ENCODE results near the gene ISG20L2.
A peak's percentile ranks its signal among the peaks of the same experiment; 100 is the strongest.

The ISG20L2 gene

DNA sequence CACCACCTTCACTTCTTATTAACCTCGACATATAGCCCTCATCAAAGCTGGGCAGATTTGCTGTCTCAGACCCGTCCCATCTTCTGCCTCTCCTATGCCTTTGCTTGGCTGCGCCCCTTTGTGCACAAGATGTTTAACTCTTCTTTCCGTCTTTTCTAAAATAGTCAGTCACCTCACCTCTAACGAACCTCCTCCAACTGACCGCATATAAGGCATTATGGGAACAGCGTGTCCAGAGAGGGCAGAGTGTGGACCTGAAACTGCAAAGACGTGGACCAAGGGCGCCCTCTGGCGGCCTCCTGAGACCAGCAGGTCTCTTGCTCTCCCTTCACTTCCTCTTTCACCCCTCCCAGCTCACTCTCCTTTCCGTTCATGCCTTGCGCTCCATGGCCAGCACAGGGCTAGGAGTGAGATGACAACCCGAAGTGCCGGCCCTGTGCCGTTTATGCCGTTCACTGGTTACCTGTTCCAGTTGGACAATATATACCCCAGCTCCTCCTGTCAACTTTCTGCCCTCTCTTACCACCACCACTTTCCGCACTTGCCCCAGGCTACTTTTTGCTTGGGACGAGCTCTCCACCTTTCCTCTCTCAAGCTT lies 2.8 kb downstream of the ISG20L2 start:
- H3K36me3 ChIP-seq (ENCODE audit: control insufficient read depth, insufficient read depth, low read length): peaks cover 34% of the 10 kb centered on the region
- peaks cover 37% of the 10 kb centered on the region for H3K4me1 ChIP-seq (ENCODE audit: control insufficient read depth, insufficient read depth, low read length, poor library complexity, severe bottlenecking)
- H3K9me3 ChIP-seq (ENCODE audit: control insufficient read depth, low read length): no peaks in the 10 kb centered on the region
- H3K27ac ChIP-seq (ENCODE audit: insufficient read depth, low read length, poor library complexity, severe bottlenecking): no peak overlapping the region
- H3K27me3 ChIP-seq (replicated peaks; ENCODE audit: control insufficient read depth, insufficient read depth, low read length, poor library complexity, severe bottlenecking): no peaks in the 10 kb centered on the region
- peak; percentile 54 to 75 (median 60) for DNase-seq
- H3K4me3 ChIP-seq (ENCODE audit: insufficient read depth, low read depth, low read length, poor library complexity, severe bottlenecking): peak overlapping the region; percentile 90

DNA sequence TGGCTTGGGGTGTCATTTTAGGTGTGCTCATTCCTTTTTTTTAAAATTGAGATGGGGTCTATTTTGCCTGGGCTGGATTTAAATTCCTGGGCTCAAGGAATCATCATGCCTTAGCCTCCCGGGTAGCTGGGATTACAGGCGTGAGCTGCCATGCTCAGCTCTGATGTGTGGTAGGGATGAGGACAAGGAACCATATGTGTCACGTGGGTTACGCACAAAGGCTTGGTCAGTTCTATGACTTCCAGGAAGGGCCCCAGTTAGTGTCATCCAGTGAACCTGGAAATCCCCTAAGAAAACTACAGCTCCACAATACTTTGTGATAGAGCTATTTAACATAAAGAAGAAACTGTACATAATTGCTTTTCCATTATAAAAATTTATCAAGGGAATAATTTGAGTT lies 7.0 kb downstream of the ISG20L2 start:
- peaks cover 43% of the 10 kb centered on the region for H3K36me3 ChIP-seq (ENCODE audit: control insufficient read depth, insufficient read depth, low read length)
- no peaks in the 10 kb centered on the region for H3K27me3 ChIP-seq (replicated peaks; ENCODE audit: control insufficient read depth, insufficient read depth, low read length, poor library complexity, severe bottlenecking)
- H3K4me1 ChIP-seq (ENCODE audit: control insufficient read depth, insufficient read depth, low read length, poor library complexity, severe bottlenecking): peaks cover 20% of the 10 kb centered on the region
- no peak overlapping the region for H3K4me3 ChIP-seq (ENCODE audit: insufficient read depth, low read depth, low read length, poor library complexity, severe bottlenecking)
- DNase-seq: no peak
- peak overlapping the region; percentile 22 for H3K27ac ChIP-seq (ENCODE audit: insufficient read depth, low read length, poor library complexity, severe bottlenecking)
- H3K9me3 ChIP-seq (ENCODE audit: control insufficient read depth, low read length): no peaks in the 10 kb centered on the region

DNA sequence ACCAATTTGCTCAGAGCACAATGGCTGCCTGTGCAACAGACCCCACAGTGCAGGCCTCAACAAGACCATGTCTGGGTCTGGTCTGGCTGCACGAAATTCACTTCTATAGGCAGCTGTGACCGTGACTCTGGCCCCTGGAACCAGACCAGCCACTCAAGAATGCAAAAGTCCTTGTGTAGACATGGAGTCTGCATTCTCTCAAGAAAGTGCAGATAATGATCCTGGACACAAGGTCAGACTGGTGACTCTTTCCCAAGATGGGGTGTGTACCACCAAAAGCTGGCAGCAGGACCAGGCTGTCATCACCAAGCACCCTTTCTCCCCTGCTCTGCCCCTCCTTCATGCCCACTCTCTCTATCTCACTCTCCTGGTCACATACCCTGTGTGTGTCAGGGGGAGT lies 7.4 kb downstream of the ISG20L2 start:
- Histone ChIP-seq H3K27ac (ENCODE audit: insufficient read depth, low read length, poor library complexity, severe bottlenecking) (peak overlapping the region; percentile 22), H3K4me3 (ENCODE audit: insufficient read depth, low read depth, low read length, poor library complexity, severe bottlenecking) (no peak overlapping the region), H3K4me1 (ENCODE audit: control insufficient read depth, insufficient read depth, low read length, poor library complexity, severe bottlenecking) (peaks cover 16% of the 10 kb centered on the region), H3K27me3 (replicated peaks; ENCODE audit: control insufficient read depth, insufficient read depth, low read length, poor library complexity, severe bottlenecking) (no peaks in the 10 kb centered on the region), H3K36me3 (ENCODE audit: control insufficient read depth, insufficient read depth, low read length) (peaks cover 43% of the 10 kb centered on the region), H3K9me3 (ENCODE audit: control insufficient read depth, low read length) (no peaks in the 10 kb centered on the region)
- no peak for DNase-seq

DNA sequence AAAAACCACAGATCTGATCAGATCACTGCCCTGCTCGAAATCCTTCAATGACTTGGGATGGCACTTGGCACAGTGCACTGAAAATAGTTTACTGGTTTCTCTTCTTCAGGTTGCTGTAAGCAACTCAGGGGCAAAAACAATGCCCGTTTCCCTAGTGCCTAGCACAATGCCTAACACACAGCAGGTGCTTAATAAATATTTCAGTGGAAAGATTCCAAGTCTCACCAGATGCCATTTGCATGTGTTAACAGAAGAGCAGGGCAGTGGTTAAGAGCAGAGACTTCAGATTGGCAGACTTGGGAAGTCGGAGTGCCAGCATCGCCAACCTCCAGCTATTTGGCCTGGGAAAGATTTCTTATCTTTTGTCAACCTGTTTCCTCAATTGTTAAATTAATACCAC lies 11.2 kb downstream of the ISG20L2 start:
- Histone ChIP-seq H3K27ac (ENCODE audit: insufficient read depth, low read length, poor library complexity, severe bottlenecking) (no peak overlapping the region), H3K36me3 (ENCODE audit: control insufficient read depth, insufficient read depth, low read length) (peaks cover 21% of the 10 kb centered on the region), H3K4me1 (ENCODE audit: control insufficient read depth, insufficient read depth, low read length, poor library complexity, severe bottlenecking) (no peaks in the 10 kb centered on the region), H3K4me3 (ENCODE audit: insufficient read depth, low read depth, low read length, poor library complexity, severe bottlenecking) (no peak overlapping the region), H3K27me3 (replicated peaks; ENCODE audit: control insufficient read depth, insufficient read depth, low read length, poor library complexity, severe bottlenecking) (no peaks in the 10 kb centered on the region), H3K9me3 (ENCODE audit: control insufficient read depth, low read length) (no peaks in the 10 kb centered on the region)
- DNase-seq: no peak

GRCh38 chr1:156714830-156715229 lies 13.7 kb downstream of the ISG20L2 start:
- no peak for DNase-seq

GRCh38 chr1:156712626-156713025 lies 15.9 kb downstream of the ISG20L2 start:
- Histone ChIP-seq H3K36me3 (ENCODE audit: control insufficient read depth, insufficient read depth, low read length) (no peaks in the 10 kb centered on the region), H3K27ac (ENCODE audit: insufficient read depth, low read length, poor library complexity, severe bottlenecking) (no peak overlapping the region), H3K4me1 (ENCODE audit: control insufficient read depth, insufficient read depth, low read length, poor library complexity, severe bottlenecking) (no peaks in the 10 kb centered on the region), H3K4me3 (ENCODE audit: insufficient read depth, low read depth, low read length, poor library complexity, severe bottlenecking) (no peak overlapping the region), H3K27me3 (replicated peaks; ENCODE audit: control insufficient read depth, insufficient read depth, low read length, poor library complexity, severe bottlenecking) (no peaks in the 10 kb centered on the region), H3K9me3 (ENCODE audit: control insufficient read depth, low read length) (no peaks in the 10 kb centered on the region)
- no peak for DNase-seq

More at GRCh38 chr1:156714830-156715229, 13.7 kb downstream of the ISG20L2 start:
- no peak overlapping the region for H3K4me3 ChIP-seq (ENCODE audit: insufficient read depth, low read depth, low read length, poor library complexity, severe bottlenecking)
- peaks cover 4% of the 10 kb centered on the region for H3K36me3 ChIP-seq (ENCODE audit: control insufficient read depth, insufficient read depth, low read length)
- no peaks in the 10 kb centered on the region for H3K27me3 ChIP-seq (replicated peaks; ENCODE audit: control insufficient read depth, insufficient read depth, low read length, poor library complexity, severe bottlenecking)
- no peaks in the 10 kb centered on the region for H3K9me3 ChIP-seq (ENCODE audit: control insufficient read depth, low read length)
- no peak overlapping the region for H3K27ac ChIP-seq (ENCODE audit: insufficient read depth, low read length, poor library complexity, severe bottlenecking)
- no peaks in the 10 kb centered on the region for H3K4me1 ChIP-seq (ENCODE audit: control insufficient read depth, insufficient read depth, low read length, poor library complexity, severe bottlenecking)

DNA sequence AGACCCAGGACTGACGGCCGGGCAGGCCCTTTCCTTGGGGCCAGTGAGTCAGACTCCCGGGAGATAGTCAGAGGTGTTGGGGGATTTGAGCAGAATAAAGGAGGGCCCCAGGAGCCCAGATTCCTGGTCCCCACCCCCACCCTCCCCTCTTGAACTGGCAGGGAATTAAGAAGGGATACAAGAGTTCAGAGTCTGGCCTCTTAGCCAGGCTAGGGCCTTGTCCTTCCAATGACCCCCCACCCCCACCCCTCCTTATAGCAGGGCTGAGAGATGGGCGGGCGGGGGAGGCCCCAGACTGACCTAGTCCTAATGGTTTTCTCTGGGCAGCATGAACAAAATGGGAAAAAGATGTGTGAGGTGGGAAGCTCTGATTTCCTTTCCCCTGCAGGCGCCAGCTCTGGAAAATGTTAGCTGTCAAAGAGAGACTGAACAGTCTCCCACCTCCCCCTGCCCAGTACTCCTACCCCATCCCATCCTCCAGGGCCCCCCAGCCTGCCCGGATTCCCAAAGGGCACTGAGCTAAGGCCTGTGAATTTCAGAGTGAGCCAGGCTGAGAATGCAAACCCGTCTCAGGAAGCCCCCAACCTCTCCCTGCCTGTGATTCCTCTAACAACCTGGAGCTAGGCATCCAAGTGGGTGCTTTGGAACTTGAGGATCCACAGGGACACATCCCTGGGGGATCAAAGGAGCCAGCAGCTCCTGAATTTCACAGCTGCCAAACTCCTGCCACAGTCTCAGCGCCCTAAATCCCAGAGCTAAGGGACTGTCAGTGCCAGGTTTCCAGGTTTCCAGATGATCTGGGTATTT lies 17.4 kb downstream of the ISG20L2 start:
- H3K27me3 ChIP-seq (replicated peaks; ENCODE audit: control insufficient read depth, insufficient read depth, low read length, poor library complexity, severe bottlenecking): no peaks in the 10 kb centered on the region
- H3K4me1 ChIP-seq (ENCODE audit: control insufficient read depth, insufficient read depth, low read length, poor library complexity, severe bottlenecking): peaks cover 10% of the 10 kb centered on the region
- no peak overlapping the region for H3K4me3 ChIP-seq (ENCODE audit: insufficient read depth, low read depth, low read length, poor library complexity, severe bottlenecking)
- no peak for DNase-seq
- H3K36me3 ChIP-seq (ENCODE audit: control insufficient read depth, insufficient read depth, low read length): no peaks in the 10 kb centered on the region
- H3K9me3 ChIP-seq (ENCODE audit: control insufficient read depth, low read length): no peaks in the 10 kb centered on the region
- no peak overlapping the region for H3K27ac ChIP-seq (ENCODE audit: insufficient read depth, low read length, poor library complexity, severe bottlenecking)

DNA sequence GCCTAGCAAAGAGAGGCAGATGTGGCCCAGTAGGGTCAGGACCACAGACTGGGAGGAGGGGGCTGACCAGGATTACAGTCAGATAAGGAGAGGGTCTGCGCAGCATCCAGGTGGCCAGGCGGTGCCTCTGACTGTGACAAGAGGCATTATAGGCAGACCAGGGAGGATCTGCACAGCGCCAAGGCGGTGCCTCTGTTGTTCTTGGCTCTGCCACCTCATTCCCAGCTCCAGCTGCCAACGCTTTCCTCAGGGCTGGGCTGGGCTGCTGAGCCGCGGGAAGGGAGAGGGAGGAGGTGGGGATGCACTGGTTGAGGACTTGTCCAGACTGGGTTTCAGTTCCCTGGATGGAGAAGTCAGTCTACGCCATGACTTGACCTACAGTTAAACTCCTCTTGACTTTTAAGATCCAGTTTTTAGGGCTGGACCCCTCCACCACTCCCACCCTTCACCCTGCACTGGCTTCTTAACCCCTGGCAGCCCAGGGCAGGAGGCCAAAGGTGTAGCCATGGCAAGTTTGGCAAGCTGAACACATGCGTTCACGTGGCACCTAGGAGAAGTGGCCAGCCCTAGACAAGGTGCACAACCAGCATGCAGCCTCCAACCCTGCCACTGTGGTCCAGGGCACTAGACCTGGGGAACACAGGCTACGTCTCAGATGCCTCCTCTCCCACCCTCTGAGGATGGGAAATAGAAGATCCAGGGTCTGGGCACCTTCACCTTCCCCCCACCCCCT lies 18.6 kb downstream of the ISG20L2 start:
- no peak overlapping the region for H3K27ac ChIP-seq (ENCODE audit: insufficient read depth, low read length, poor library complexity, severe bottlenecking)
- no peaks in the 10 kb centered on the region for H3K36me3 ChIP-seq (ENCODE audit: control insufficient read depth, insufficient read depth, low read length)
- no peaks in the 10 kb centered on the region for H3K9me3 ChIP-seq (ENCODE audit: control insufficient read depth, low read length)
- H3K4me1 ChIP-seq (ENCODE audit: control insufficient read depth, insufficient read depth, low read length, poor library complexity, severe bottlenecking): peaks cover 23% of the 10 kb centered on the region
- no peaks in the 10 kb centered on the region for H3K27me3 ChIP-seq (replicated peaks; ENCODE audit: control insufficient read depth, insufficient read depth, low read length, poor library complexity, severe bottlenecking)
- no peak overlapping the region for H3K4me3 ChIP-seq (ENCODE audit: insufficient read depth, low read depth, low read length, poor library complexity, severe bottlenecking)
- no peak for DNase-seq

GRCh38 chr1:156709031-156709430 lies 19.5 kb downstream of the ISG20L2 start:
- H3K4me1 ChIP-seq (ENCODE audit: control insufficient read depth, insufficient read depth, low read length, poor library complexity, severe bottlenecking): peaks cover 28% of the 10 kb centered on the region
- DNase-seq: no peak
- peaks cover 6% of the 10 kb centered on the region for H3K27me3 ChIP-seq (replicated peaks; ENCODE audit: control insufficient read depth, insufficient read depth, low read length, poor library complexity, severe bottlenecking)
- H3K9me3 ChIP-seq (ENCODE audit: control insufficient read depth, low read length): no peaks in the 10 kb centered on the region
- no peaks in the 10 kb centered on the region for H3K36me3 ChIP-seq (ENCODE audit: control insufficient read depth, insufficient read depth, low read length)
- H3K27ac ChIP-seq (ENCODE audit: insufficient read depth, low read length, poor library complexity, severe bottlenecking): no peak overlapping the region
- no peak overlapping the region for H3K4me3 ChIP-seq (ENCODE audit: insufficient read depth, low read depth, low read length, poor library complexity, severe bottlenecking)

GRCh38 chr1:156708218-156708661 lies 20.3 kb downstream of the ISG20L2 start:
- Histone ChIP-seq H3K4me3 (ENCODE audit: insufficient read depth, low read depth, low read length, poor library complexity, severe bottlenecking) (no peak overlapping the region), H3K4me1 (ENCODE audit: control insufficient read depth, insufficient read depth, low read length, poor library complexity, severe bottlenecking) (peaks cover 28% of the 10 kb centered on the region), H3K9me3 (ENCODE audit: control insufficient read depth, low read length) (no peaks in the 10 kb centered on the region), H3K27ac (ENCODE audit: insufficient read depth, low read length, poor library complexity, severe bottlenecking) (no peak overlapping the region), H3K36me3 (ENCODE audit: control insufficient read depth, insufficient read depth, low read length) (no peaks in the 10 kb centered on the region), H3K27me3 (replicated peaks; ENCODE audit: control insufficient read depth, insufficient read depth, low read length, poor library complexity, severe bottlenecking) (peaks cover 12% of the 10 kb centered on the region)
- no peak for DNase-seq

All from effector memory CD4-positive, alpha-beta T cell (primary cell).